ENCODE measurements around the gene MOB3B.
"Not testable (repeated sequence)": the region's sequence is repeated elsewhere in the genome, so short reads cannot be mapped to it uniquely, and the experiment has no call there.

The MOB3B gene

GRCh38 chr9:27473111-27473529, 56.5 kb downstream of the MOB3B start:
- DNase-seq: no peak

DNA sequence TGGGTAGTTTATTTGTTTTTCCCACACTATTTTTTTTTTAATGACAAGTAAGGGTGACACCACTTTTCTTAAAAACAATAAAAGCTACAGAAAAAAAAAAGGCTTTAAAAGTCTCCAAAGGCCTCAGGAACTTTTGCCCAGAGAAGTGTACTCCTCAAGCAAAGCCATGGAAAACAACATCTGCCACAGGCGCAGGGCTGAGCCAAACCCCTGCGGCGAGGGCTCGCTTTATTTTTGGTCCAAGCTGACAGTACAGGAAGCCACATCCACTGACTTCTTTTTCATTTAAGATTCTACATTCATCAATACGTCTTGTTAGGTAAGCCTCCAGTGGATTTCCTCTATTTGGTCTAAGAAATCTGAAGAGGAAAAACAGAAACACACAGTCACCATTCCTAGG, 57.4 kb downstream of the MOB3B start:
- no peak for DNase-seq

GRCh38 chr9:27471789-27472188, 57.8 kb downstream of the MOB3B start:
- no peak for DNase-seq

GRCh38 chr9:27471366-27471765, 58.2 kb downstream of the MOB3B start:
- DNase-seq: peak; percentile 47 to 53

GRCh38 chr9:27470291-27470856, 59.2 kb downstream of the MOB3B start:
- DNase-seq: no peak

DNA sequence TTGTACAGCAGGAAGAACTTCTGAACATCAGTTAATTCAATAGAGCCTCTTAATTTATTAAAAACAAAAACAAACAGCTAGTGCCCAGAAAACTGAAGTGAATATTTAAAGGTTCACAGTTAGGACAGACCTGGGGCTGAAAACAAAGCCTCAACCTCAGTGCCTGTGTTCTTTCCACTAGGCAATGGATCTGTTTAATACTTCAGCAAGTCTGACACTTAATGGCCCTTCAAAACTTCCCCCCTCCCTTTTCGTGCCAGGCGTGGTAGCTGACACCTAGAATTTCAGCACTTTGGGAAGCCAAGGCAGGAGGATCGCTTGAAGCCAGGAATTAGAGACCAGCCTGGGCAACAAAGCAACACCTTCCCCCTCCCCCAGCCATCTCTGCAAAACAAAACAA, 60.1 kb downstream of the MOB3B start:
- DNase-seq: no peak

GRCh38 chr9:27468462-27469110, 61.0 kb downstream of the MOB3B start:
- no peak for DNase-seq

- DNase-seq: no peak
Measured at GRCh38 chr9:27468000-27468399, 61.6 kb downstream of the MOB3B start.

DNA sequence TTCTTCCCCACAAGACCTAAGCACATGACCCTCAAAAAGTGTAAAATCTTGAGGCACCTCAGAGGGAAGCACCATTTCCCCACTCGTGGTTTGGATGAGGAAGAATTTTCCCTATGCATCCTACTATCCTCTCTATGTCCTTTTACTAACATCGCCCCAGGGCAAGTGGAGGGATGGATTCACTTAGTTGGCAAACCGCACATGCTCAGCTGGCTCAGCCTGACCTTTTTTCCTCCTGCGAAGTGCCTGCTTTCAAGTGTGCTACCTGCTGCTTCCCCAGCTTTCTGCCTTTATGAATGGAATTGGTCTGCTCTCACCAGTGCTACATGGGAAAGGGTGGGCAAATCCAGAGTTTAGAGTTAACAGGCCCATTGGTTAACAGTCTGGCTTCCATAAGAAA, 62.1 kb downstream of the MOB3B start:
- no peak for DNase-seq

- peak; percentile 45 to 60 for DNase-seq
Measured at GRCh38 chr9:27466516-27466915, 63.1 kb downstream of the MOB3B start.

DNA sequence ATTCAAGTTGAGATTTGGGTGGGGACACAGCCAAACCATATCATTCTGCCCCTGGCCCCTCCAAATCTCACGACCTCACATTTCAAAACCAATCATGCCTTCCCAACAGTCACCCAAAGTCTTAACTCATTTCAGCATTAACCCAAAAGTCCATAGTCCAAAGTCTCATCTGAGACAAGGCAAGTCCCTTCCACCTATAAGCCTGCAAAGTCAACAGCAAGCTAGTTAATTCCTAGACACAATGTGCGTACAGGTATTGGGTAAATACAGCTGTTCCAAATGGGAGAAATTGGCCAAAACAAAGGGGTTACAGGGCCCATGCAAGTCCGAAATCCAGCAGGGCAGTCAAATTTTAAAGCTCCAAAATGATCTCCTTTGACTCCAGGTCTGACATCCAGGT, 64.7 kb downstream of the MOB3B start:
- DNase-seq: not testable (repeated sequence)

- DNase-seq: no peak
Measured at GRCh38 chr9:27462846-27463245, 66.8 kb downstream of the MOB3B start.

DNA sequence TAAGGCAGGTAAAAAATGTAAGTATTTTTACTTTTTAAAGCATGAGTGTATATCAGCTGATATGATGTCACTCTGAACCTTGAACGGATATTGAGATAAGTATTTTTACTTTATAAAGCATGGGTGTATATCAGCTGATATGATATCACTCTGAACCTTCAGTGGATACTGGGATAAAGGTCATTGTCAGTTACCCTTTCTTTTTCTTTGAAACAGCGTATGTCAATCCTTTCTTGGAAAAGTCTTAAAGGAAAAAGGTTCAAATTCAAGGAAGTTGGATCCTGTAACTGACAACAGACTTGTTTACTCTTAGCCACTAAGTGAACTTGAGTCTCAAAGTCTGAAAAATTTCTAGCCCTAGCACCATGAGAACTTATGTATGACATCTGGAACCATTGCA, 67.2 kb downstream of the MOB3B start:
- peak; percentile 59 to 84 for DNase-seq

- peak; percentile 92 to 96 for DNase-seq
Measured at GRCh38 chr9:27460226-27461023, 69.2 kb downstream of the MOB3B start.

- no peak for DNase-seq
Measured at GRCh38 chr9:27457445-27457844, 72.2 kb downstream of the MOB3B start.

- no peak for DNase-seq
Measured at GRCh38 chr9:27453860-27454553, 75.6 kb downstream of the MOB3B start.

- DNase-seq: no peak
Measured at GRCh38 chr9:27451207-27451797, 78.3 kb downstream of the MOB3B start.

GRCh38 chr9:27450752-27451151, 78.9 kb downstream of the MOB3B start:
- DNase-seq: no peak

- DNase-seq: peak; percentile 31 to 42
Measured at GRCh38 chr9:27448356-27448755, 81.3 kb downstream of the MOB3B start.

GRCh38 chr9:27447031-27447683, 82.5 kb downstream of the MOB3B start:
- no peak for DNase-seq

GRCh38 chr9:27445688-27446087, 83.9 kb downstream of the MOB3B start:
- DNase-seq: no peak

DNA sequence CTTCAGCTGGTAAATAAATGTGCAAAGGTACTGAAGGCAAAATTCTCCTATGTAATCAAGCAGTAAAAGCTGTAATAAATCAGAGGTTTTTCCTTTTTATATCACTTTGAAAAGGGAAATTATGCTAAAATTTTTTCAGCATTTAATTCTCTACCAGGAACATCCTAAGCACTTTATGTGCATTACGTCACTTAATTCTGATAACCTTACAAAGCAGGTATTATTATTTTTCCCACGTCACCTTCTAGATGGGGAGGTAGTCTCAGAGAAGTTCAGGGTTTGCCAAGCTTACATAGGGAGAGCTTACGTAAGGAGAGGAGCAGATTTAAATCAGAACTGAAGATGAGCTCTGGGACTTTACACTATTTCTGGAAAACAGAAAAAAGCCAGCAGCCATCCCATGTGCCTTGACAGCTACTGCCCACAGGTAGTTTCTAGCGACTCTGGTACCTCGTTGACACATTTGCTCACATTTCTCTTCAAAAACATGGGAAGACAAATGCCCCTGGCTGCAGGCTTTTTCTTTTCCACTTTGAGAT, 84.5 kb downstream of the MOB3B start:
- DNase-seq: no peak
